ENCODE results near the gene SPOPL.
"Not testable (repeated sequence)": the region's sequence is repeated elsewhere in the genome, so short reads cannot be mapped to it uniquely, and the experiment has no call there.

Gene SPOPL
- total RNA-seq = 19.3 to 34.4 (median 29.9) reads per million in 4 donors

DNA sequence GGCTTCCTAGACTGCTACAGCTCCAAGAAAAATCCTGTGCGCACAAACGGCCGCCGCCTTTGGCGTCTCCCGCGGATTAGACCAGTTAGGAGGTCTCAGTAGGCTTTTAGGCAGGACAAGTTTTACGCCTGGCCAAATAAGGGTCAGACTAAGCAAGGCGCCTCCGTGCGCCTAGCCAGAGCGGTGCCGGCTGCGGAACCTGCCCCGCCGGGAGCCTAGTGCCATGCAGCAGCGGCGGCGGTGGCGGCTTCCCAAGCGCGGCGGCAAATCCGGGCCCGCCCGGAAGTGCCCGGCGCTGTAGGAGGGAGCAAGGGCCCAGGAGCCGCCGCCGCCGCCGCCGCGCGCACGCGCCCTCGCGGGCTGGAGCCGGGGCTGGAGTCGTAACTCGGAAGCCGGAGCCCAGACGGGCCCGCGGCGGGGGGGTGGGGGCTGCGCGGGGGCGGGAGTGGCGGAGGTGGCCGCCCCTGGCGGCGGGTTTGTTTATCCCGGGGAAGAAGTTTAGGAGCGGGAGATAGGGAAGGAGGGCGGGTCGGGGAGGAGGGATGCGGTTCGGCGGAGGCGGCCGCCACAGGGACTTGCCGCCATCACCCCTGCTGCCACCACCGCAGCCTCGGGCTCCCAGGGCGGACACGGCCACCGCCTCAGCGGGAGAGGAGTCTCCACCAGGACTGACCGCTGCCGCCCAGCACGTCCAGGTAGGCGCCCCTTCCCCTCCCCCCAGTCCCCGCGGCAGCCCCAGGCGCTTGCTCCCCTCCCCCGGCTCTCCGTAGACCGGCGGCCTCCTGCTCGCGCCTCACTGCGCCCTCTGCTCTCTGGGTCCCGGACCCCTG is at the start of gene SPOPL:
SPOPL (plus strand) TSS at position 346 of the 830 bp plus-strand sequence. CDS start 48,447 bp downstream, outside the sequence.
- DNase-seq = peak; percentile 71 to 82 (median 76)

DNA sequence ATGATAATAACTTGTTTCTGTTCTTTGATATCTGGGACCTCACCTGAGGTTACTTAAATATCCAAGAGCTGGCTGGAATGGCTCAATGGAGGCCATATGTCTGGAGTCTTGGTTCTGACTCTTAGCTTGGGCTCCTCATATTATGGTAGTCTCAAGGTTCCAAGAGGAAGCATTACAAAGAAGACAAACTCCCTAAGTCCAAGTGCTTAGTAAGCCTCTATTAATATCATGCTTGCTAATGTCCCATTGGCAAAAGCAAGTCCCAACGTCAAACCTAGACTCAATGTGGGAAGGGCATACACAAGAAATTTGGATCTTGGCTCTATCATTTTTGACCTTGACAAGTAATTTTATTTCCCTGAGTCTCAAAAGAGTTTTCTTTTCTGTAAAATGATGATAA is 49.2 kb upstream of the SPOPL start:
- no peak for DNase-seq

DNA sequence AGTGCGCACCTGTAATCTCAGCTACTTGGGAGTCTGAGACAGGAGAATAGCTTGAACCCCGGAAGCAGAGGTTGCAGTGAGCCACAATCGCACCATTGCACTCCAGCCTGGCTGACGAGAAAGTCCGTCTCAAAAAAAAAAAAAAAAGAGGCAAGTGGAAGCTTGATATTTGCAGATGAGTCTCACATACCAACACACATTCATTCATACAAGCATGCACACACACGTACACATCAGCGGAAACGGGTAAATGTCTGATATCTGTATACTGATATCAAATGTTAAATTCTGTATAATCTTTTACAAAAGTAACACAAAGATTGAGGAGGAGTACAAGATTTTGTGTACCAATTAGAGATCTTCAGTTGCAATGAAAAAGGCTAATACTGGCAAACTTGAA is 47.8 kb upstream of the SPOPL start:
- DNase-seq = no peak

DNA sequence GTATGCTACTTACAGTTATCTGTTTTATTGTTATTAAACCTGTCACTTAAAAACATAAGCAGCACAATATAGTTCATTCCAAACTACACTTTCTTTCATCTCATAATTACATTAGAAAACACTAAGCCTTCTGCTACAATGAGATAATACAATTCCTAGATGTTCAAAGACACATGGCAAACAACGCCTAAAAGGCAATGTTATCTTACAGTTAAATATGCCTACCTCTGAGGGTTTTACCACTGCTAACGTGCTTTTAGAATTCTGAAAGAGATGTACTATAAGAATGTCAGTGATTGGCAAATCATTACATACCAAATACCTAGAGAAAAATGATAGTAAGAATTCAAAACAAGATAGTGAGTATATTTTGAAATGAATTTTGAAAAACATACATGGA is 46.8 kb upstream of the SPOPL start:
- DNase-seq = no peak

DNA sequence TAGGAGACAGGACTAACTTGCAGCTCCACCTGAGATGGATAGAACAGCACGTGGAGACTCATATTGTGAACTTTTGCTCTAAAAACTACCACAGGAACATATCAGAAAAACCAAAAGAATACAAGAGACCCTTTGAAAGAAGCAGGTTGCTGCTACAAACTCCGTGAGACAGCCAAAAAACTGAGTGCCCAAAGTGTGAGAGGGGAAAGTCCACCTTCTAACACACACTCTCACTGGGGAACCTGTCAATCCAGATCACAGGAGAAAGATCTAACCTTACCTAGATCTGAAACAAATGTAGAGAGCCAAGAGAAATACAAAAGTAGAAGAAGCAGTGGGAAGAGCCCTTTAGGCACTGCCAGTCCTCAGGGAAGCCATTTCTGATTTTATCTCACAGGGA is 46.3 kb upstream of the SPOPL start:
- DNase-seq = no peak

DNA sequence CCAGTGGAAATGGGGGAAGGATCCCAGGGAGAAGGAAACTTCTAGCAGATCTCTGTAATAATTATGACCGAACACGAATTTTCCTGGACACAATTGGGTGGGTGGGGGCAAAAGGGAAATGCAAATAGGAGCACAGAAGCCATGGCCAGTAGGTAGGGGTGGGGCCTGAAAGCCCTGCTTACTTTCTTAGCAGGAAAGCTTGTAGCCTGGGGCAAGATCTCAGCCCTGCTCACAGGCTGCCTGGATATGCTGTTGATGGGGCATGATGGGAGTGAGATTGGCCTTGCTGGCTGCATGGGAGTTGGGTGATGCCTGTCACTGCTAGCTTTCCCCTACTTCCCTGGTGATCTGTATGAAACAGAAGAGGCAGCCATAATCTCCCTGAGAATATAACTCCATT is 45.9 kb upstream of the SPOPL start:
- no peak for DNase-seq

DNA sequence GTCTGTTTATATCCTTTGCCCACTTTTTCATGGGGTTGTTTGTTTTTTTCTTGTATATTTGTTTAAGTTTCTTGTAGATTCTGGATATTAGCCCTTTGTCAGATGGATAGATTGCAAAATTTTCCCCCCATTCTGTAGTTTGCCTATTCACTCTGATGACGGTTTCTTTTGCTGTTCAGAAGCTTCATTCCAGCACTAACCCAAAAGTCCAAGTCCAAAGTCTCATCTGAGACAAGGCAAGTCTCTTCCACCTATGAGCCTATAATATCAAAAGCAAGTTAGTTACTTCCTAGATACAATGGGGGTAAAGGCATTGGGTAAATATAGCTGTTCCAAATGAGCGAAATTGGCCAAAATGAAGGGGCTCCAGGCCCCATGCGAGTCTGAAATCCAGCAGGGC is 38.9 kb upstream of the SPOPL start:
- not testable (repeated sequence) for DNase-seq

DNA sequence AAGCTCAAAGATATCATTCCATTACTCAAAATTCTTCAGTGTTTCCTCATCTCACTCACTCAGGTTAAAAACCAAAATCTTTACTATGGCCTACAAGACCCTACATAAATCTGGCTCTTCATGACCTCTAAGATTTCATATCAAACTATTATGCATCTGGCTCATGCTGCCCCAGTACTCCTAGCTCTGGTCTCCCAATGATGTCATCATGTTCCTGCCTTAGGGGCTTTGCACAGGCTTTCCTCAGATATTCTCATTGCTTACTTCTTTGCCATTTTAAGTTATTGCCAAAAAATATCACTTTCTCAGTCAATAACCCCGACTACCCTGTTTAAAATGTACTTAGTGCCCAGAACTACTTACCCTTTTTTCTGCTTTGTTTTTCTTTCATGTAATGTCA is 33.0 kb upstream of the SPOPL start:
- no peak for DNase-seq

DNA sequence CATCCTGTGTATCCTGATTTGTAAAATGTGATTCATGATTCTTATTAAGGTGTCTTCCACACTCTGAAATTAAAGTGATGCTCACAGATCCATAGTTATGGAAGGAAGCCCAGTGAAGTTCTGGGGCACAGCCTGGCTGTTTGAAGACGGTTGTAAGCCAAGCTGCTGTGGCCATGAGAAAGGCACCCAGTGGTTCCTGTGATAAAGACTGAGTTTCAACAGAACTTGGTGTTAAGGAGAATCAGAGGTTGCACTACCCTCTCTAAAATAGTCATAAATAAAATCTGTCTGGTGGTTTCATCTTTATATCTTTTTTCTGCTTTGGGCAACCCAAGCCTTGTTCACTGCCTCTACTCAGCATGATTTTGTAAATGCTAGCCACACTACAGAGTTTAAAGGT is 32.2 kb upstream of the SPOPL start:
- no peak for DNase-seq

DNA sequence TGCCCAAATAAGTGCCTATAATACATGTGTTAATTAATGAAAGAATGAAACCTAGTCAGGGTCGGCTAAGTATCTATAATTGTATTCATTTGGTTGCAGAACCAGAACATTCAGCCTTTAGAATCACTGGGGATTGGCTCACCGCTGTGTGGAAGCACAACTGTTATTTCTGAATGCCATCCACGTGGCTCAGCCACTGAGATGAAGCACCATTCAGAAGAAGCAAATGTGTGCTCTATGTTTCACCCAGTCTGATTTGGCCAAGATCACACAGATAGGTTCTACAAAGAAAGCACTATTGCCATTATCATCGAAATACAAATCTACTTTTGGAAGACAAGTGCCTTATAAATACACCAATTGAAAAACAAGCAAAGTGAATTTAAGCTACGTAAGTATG is 30.6 kb upstream of the SPOPL start:
- DNase-seq = no peak

DNA sequence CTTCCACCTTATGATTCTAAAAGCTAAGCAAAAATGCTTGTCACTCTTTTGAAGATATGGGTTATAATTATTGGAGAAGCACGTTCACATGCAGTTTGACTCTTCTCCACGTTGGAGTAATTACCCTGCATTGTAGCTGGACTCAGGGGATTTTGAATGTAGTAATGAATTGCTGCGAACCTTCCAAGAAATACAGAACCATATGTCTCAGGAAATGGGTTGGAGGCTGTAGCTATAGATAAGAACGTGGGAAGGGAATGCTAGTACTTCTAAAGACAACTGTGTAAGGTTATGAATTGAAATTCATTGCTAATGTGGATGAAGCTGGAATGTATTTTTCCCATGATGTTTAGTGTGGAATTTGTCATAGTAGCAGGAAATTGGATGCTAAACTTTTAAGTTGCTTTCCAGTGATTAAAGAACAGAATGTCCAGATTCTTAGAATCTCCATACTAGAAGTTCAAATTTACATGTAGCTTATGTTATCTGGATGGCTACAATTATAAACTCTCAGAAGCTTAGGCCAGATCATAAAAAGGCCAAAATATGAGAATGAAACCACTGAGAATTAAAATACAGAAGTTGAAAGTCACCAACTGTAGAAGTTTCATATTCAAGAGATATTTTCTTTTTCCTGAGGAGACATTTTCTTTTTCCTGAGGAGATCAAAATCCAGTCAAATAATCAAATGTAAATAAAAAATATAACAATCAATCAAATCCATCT is 27.3 kb upstream of the SPOPL start:
- no peak for DNase-seq

DNA sequence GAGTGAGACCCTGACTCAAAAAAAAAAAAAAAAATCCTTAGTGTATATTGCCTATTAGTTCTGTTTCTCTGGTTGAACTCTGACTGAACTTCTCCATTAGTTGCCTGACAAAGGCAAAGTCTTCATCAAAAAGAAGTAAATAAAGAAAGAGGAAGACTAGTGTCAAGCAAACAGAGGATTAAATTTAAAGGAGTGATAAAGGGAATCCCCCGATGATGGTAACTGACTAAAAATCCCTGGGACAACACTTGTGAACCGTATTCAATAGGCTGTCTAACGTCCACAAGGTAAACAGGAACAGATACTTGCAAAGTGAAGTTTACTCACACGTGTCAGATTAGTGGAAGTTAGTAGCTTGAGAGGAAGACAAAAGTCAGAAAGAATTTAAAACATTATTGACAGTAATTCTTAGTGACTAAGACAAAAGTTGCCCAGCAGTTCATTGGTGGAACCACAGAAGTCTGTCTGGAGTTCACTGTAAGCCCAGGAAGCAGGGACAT is 26.2 kb upstream of the SPOPL start:
- DNase-seq = no peak

DNA sequence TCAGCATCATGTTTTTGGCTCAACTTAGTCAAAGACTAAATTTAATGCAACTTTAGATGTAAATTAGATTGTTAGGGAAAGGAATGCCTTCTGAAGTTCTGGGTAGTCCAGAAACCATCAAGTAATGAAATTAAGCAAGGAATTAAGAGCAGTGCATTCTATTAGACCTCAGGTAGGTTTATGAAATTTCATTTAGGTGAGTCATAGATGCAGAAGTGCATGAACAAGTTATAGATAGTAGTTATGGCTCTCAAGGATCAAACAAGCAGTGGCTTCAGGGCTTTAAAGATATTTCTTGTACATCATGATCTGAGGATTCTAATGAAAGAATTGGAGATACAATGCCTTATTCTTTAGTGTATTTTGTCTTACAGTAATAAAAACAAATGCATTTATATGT is 25.4 kb upstream of the SPOPL start:
- DNase-seq = no peak

DNA sequence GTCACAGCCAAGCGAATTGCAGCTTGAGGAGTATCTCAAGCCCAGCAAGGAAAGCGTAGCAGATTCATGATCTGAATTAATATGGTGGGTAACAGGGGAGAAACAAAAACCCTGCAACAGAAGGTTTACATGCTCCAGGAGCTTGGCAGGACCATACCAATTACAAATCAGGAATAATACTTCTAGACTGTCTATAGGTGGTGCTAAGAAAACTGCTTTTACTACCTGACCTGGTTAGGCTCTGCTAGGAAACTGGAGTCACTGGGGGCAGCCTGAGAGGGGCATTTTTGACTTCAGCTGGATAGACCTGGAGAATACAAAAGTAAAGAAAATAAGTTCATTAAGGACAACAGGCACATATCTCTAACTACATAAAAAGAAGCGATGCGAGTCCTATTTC is 24.6 kb upstream of the SPOPL start:
- no peak for DNase-seq

DNA sequence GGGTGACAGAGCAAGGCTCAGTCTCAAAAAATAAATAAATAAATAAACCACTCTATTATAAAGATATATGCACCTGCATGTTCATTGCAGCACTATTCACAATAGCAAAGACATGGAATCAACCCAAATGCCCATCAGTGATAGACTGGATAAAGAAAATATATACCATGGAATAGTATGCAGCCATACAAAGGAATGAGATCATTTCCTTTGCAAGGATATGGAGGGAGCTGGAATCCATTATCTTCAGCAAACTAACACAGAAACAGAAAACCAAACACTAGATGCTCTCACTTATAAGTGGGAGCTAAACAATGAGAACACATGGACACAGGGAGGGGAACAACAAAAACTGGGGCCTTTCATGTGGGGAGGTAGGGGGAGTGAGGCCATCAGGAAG is 18.8 kb upstream of the SPOPL start:
- DNase-seq = not testable (repeated sequence)

DNA sequence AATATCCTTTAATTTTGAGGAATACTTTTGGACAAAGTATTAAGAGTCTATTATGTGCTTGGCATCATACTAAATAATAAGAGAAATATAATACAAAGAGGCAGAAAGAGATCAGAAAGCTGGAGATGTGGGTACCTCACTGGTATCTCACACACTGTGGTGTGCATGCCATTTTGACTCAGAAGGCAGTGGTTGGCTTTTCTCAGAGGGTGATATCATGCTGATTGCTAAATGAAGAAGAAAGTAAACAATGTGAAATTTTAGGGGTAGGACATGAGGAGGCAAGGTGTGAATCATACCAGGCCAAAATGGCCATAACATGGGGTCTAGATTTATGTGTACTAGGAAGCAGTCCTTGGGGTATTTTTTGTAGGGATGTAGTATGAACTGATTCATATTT is 16.6 kb upstream of the SPOPL start:
- DNase-seq = no peak

DNA sequence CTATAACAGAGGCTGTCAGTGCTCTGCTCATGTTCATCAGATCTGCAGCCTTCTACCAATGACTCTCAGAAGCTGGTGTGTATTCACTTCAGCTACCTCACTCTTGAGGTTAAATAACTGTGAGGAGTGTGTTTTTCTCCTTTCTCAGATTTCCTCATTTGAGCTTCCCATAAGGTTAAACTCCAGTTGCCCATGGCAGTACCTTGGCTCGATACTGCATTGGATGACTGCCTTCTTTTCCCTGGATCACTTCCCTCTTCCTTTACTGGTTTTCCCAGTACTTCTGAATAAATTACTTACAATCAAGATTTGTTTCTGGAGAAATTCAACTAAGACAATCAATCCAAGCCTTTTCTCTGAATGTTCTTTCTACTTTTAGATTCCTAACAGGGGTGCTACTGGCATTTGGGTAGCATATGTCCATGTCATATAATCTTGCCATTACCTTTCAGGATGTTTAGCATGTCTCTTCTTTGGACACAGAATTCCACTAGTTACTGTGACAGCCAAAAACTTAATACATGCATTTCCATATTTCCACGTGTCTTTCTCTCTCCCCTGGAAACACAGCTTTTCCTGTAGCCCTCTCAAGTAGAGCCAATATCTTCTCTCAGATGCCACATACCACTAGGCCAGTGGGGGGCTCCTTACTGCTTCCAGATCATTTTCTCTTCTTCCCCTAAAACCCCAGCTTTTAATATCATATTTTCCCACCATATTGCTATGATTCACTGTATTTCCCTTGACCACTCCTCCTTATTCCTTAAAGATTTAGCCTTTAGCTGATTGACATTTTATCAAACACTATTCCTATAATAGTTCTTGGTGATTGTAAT is 15.0 kb upstream of the SPOPL start:
- no peak for DNase-seq

DNA sequence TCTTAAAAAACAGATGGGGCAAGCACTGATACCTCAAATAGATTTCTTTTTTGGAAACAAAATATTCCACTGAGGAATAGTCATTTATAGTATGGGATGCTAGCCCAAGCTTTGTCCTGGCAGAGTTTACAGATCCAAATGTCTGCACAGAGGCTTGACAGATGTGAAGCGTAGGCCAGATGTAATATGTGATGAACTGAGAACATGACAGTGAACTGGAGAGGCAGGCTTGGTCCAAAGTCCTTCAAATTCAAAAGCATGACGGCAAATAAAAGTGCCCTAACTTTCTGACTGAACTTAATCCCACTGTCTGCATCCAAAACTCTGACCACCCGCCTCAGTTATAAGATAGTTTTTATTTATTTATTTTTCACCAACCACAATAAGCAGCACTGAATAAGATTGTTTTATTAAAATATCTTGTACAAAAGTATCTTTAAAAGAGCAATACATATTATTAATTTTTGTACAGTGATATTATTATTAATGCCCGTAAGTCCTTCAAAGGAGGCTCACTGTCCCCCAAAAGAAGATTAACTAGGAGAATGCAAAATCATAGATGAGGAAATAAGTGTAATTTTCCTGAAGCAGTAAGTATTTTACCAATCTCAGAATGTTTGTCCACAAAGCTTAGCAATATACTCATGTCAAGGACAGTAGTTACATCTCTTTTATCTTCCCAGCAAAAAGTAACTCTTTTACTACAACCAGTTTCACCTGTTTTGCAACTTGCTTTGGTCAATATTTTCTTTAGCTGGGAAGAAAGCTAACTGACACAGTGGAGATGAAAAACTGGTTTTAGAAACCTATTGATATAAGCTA is 10.7 kb upstream of the SPOPL start:
- DNase-seq = no peak

DNA sequence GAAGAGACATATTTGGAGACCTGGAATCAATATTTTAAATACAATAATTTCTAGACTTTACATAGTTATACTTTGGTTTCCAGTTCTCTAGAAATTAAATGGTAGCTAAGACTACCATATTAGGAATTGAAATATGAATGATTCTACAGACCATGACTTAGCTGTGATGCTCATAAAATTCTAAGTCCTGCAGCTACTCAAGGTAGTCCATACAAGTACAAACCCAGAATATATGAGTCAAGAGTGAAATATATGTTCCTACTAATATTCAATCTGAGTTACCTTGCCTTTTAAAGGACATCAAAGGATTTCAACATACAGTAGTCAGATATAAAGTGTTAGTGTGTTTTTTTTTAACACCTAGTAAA is 10.1 kb upstream of the SPOPL start:
- no peak for DNase-seq

DNA sequence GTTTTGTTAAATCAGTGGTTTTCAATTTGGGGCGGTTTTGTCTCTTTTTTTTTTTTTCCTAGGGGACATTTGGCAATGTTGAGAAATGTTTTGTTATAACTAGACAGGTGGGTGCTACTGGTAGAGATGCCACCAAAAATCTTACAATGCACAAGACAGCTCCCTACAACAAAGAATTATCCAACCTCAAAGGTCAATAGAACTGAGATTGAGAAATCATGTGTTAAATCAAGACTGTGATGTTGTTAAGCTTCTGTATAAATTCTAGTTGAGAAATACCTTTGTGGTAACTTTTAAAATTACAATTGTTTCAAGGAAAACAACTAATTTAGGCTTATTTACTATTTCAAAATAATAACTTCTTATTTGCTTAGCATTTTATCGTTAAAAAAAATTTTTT is 9.4 kb upstream of the SPOPL start:
- DNase-seq = no peak

DNA sequence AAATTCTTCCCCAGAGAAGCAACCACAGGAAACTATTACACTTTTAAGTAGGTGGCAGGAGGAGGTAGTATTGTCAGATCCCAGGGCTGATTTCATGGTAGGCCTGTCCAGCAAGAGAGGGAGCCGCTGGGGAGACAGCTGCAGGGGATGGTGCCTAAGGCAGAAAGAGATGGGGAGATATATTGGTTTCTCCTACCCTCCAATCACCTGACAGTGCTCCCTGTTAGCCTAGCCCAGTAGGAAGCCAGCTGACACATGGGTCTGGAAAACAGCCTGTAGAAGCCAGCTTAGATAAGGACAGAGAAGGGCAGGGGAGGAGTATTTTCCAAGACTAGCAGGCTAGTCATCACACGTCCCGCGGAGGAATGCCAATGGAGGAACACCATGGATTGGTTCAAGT is 8.2 kb upstream of the SPOPL start:
- DNase-seq = no peak

DNA sequence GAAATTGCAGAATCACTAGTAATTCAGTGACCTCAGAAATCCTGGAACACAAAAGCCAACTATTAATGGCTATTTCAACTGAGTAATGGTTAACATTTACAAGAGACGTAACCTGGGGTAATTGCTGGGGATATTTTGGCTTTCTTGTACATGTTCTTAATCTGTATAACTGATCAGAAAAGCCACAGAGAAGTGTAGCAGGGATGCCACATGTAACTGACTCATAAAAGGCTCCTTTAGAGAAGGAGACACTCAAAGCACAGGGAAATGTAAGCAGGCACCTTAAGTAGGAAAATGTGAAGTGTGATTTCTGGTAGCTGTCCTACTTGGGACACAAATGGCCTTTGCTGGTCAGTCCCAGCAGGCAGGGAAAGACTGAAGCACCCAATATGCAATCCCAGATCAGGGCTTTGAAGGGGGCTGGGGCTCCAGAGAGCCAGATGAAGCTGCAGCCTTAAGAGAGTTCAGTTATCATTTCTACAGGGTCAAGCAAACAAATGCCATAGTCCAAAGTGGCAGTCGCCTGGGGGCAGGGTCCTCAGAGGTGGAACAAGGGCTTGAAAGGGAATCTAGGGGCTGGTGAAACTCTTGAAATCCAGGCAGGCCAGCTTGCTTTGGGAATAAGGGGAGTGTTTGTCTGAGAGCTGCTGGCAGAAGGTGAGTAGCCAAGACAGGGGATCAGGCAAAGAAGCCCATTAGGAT is 7.2 kb upstream of the SPOPL start:
- no peak for DNase-seq

Measured in T-helper 1 cell (primary cell).